ENCODE data around the gene TCP11L2. TPM values are rescaled to one million over a fixed set of nuclear protein-coding genes. Genes with fewer than 3 reads are reported as not detected.
A peak's percentile ranks its signal among the peaks of the same experiment; 100 is the strongest.

The TCP11L2 gene
- polyA plus RNA-seq, 10 donors = 8.5 to 16.9 (median 10.4) TPM

DNA sequence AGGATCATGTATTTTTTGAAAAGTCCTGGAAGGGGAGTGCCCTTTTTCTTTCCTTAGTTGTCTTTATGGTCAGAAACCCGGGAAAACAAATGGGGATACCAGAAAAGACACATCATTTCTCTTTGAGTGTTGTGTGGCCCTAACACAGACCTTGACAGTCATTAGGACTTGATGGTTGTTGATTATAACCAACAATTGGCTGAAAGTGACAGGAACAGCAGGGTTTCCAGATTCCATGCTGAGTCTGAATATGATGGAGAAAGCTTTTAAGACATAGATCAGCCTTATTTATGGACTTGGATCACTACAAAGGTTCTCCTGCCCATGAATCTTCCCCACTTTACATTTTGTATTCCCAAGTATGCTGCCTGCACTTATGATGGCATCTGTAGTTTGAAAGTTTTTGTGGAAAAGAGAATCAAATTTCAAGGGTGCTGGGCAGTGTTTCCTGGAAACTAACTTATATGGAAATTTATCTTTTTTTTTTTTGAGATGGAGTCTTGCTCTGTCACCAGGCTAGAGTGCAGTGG is 85.4 kb downstream of the TCP11L2 start:
- no peak for DNase-seq

GRCh38 chr12:106389151-106389550 is 86.6 kb downstream of the TCP11L2 start:
- DNase-seq = peak in 2 of 3 donors; percentile 19 to 42

DNA sequence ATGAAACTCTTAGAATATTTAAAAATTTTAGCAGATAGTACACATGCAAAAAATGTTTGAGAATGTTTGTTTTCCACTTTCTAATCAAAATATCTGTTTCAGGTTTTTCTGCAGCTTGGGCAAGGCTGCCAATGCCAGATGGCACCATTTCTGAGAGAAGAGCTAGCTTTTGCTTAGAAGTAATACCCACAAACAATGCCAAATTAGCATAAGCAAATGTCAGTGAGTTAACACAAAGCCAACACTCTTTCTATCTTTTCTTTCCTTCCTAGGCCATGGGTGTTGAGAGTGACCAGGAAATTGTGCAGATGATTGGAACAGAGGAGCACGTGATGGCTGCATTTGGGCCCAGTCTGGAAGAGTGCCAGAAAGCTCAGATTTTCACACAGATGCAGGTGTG is 90.2 kb downstream of the TCP11L2 start:
- DNase-seq = no peak

Other genes starting within 250 kb of the TCP11L2 start
- gene NUAK1, start 163.8 kb upstream of the TCP11L2 start, polyA plus RNA-seq (ENCODE audit: insufficient read length in 10 of 10) = 10 to 100 TPM; 10.7 to 15.7 (median 12.1) TPM
- 100 to 1,000 TPM in 5 of 10 donors, 10 to 100 TPM in 5; 76.9 to 139 (median 98.1) TPM for gene CKAP4, start 54.7 kb upstream of the TCP11L2 start, polyA plus RNA-seq (ENCODE audit: insufficient read length in 10 of 10)
- gene POLR3B, start 55.0 kb downstream of the TCP11L2 start, polyA plus RNA-seq (ENCODE audit: insufficient read length in 10 of 10) = 10 to 100 TPM in 9 of 10 donors, 1 to 10 TPM in 1; 9.8 to 14.8 (median 12.1) TPM

All from muscle of back (tissue), 11 donors.